Lung (tissue), 12 donors: Measurements from ENCODE around the gene ATP5PD. TPM values are rescaled to one million over a fixed set of nuclear protein-coding genes. Genes with fewer than 3 reads are reported as not detected.

Experiments used
- ATAC-seq: fragments of 200-7000 bp; cut with Tn5 transposase; one replicate; pipeline ENCODE4 v1.9.1; 2020; ENCODE audit warnings: moderate number of reproducible peaks; ENCODE audit not compliant: insufficient read depth, low FRiP score
- DNase-seq, 3 donors: peaks; one replicate each; pipeline ENCODE4 v3.0.0-alpha.2; 2013 to 2017
- H3K27ac ChIP-seq, 2 donors: one replicate each; pipeline ENCODE4 v1.5.1; 2013; ENCODE audit warnings: mild to moderate bottlenecking in 2 of 2, moderate library complexity in 2 of 2, control low read depth in 1 of 2, inconsistent platforms in 1 of 2, low read depth in 1 of 2, low read length in 1 of 2
- H3K27me3 ChIP-seq, 3 donors: one replicate each; pipeline ENCODE4 v1.5.1; 2013; ENCODE audit warnings: low read length in 2 of 3; ENCODE audit not compliant: control insufficient read depth in 3 of 3, insufficient read depth in 3 of 3
- H3K36me3 ChIP-seq, 4 donors: one replicate each; pipeline ENCODE4 v1.5.1; 2013; ENCODE audit warnings: low read length in 4 of 4, mild to moderate bottlenecking in 1 of 4, moderate library complexity in 1 of 4; ENCODE audit not compliant: control insufficient read depth in 4 of 4, insufficient read depth in 4 of 4
- H3K4me1 ChIP-seq, 5 donors: one replicate each; pipeline ENCODE4 v1.5.1; 2013; ENCODE audit warnings: low read length in 5 of 5, mild to moderate bottlenecking in 2 of 5, moderate library complexity in 1 of 5; ENCODE audit not compliant: control insufficient read depth in 5 of 5, insufficient read depth in 5 of 5
- H3K4me3 ChIP-seq: one replicate; pipeline ENCODE4 v1.5.1; 2013; ENCODE audit warnings: mild to moderate bottlenecking, control low read depth, moderate library complexity
- H3K9ac ChIP-seq, 2 donors: one replicate each; pipeline ENCODE4 v1.5.1; 2013; ENCODE audit warnings: low read length in 2 of 2, control low read depth in 1 of 2; ENCODE audit not compliant: insufficient read depth in 1 of 2
- H3K9me3 ChIP-seq, 4 donors: one replicate each; pipeline ENCODE4 v1.5.1; 2013; ENCODE audit warnings: low read length in 3 of 4, mild to moderate bottlenecking in 1 of 4, moderate library complexity in 1 of 4; ENCODE audit not compliant: control insufficient read depth in 4 of 4, insufficient read depth in 3 of 4
- CTCF ChIP-seq: IDR thresholded peaks from 2 replicates; pipeline ENCODE4 v1.5.1; 2012; ENCODE audit warnings: mild to moderate bottlenecking; ENCODE audit errors: control extremely low read depth, extremely low read depth
- WGBS, 2 donors: extraction: QIAGEN DNeasy Blood & Tissue Kit; methylation state at CpG; one replicate each; pipeline ENCODE4 v1.1.7; 2013; 5-methylcytosine and 5-hydroxymethylcytosine counted together
- polyA plus RNA-seq, 2 donors: library from polyadenylated mRNA; stranded (reverse); fragments of 200-250 nt; gene quantifications; one replicate each; pipeline ENCODE4 v1.2.1, GENCODE V29; 2013
- total RNA-seq, 2 donors: library from RNA; depleted of rRNA in 1 of 2; stranded (reverse); fragments of >200 nt in 1 of 2; gene quantifications; one replicate each; pipeline ENCODE4 v1.2.1, GENCODE V29; 2014 to 2021
- donor health status: control.
- donor health status: control.
- donor health status: Bipolar disorder and iron deficiency.
- donor health status: healthy.
- donor health status: DM: yes; HTN: yes; CAD: no.

ATP5PD gene
- total and polyA plus RNA-seq, 4 donors: 110 to 736 (median 257) TPM

GRCh38 chr17:75041656-75042280, 5.0 kb downstream of the ATP5PD start:
- peaks cover 19 to 29% (median 25%) of the 10 kb centered on the region in 4 donors for H3K36me3 ChIP-seq
- ATAC-seq: no peak

GRCh38 chr17:75039238-75039637, 7.5 kb downstream of the ATP5PD start:
- ATAC-seq: no peak
- H3K27ac ChIP-seq: no peak overlapping the region
- TF ChIP-seq CTCF: no peak
- 39 to 72% methylated on average over 5 of the region's 5 CpGs for WGBS, 2 donors
- peaks cover 19 to 29% (median 24%) of the 10 kb centered on the region in 4 donors for H3K36me3 ChIP-seq
- no peak overlapping the region for H3K4me3 ChIP-seq
- no peaks in the 10 kb centered on the region for H3K9me3 ChIP-seq
- peaks cover 0 to 6% (median 0%) of the 10 kb centered on the region in 5 donors for H3K4me1 ChIP-seq
- no peak for DNase-seq
- no peak overlapping the region for H3K9ac ChIP-seq
- no peaks in the 10 kb centered on the region for H3K27me3 ChIP-seq

More at GRCh38 chr17:75041656-75042280, 5.0 kb downstream of the ATP5PD start:
- no peak overlapping the region for H3K4me3 ChIP-seq
- H3K9ac ChIP-seq: no peak overlapping the region
- WGBS, 2 donors: 82 to 89% methylated on average over 12 of the region's 12 CpGs
- no peak for TF ChIP-seq CTCF
- H3K4me1 ChIP-seq: peaks cover 0 to 6% (median 2%) of the 10 kb centered on the region in 5 donors
- DNase-seq: no peak
- H3K9me3 ChIP-seq: no peaks in the 10 kb centered on the region
- no peaks in the 10 kb centered on the region for H3K27me3 ChIP-seq
- no peak overlapping the region for H3K27ac ChIP-seq

GRCh38 chr17:75036643-75037268, 10.0 kb downstream of the ATP5PD start:
- WGBS, 2 donors: 51 to 60% methylated on average over 27 of the region's 27 CpGs
- H3K9ac ChIP-seq: no peak overlapping the region
- ATAC-seq: no peak

More at GRCh38 chr17:75036643-75037268, 10.0 kb downstream of the ATP5PD start:
- no peak overlapping the region for H3K4me3 ChIP-seq
- H3K4me1 ChIP-seq: peaks cover 0 to 22% (median 0%) of the 10 kb centered on the region in 5 donors
- peaks cover 15 to 26% (median 22%) of the 10 kb centered on the region in 4 donors for H3K36me3 ChIP-seq
- H3K27ac ChIP-seq: peak overlapping the region in 1 of 2 donors; percentile 82
- no peaks in the 10 kb centered on the region for H3K27me3 ChIP-seq
- H3K9me3 ChIP-seq: no peaks in the 10 kb centered on the region
- no peak for TF ChIP-seq CTCF
- DNase-seq: peak; percentile 88 to 94 (median 88)
